ES-I3 (cell line): ENCODE results near the gene SVOP.
"Not testable (repeated sequence)": the region's sequence is repeated elsewhere in the genome, so short reads cannot be mapped to it uniquely, and the experiment has no call there.

Experiments used
- H3K36me3 ChIP-seq: 2 replicates; pipeline ENCODE4 v1.6.1; 2013; ENCODE audit warnings: mild to moderate bottlenecking, low read length, control low read depth, moderate library complexity; ENCODE audit not compliant: insufficient read depth
- H3K4me1 ChIP-seq: 2 replicates; pipeline ENCODE4 v1.6.1; 2013; ENCODE audit warnings: mild to moderate bottlenecking, control low read depth, low read length; ENCODE audit not compliant: insufficient read depth
- H3K9ac ChIP-seq: 2 replicates; pipeline ENCODE4 v1.6.1; 2013; ENCODE audit warnings: low read depth, mild to moderate bottlenecking, low read length, moderate library complexity
- H3K9me3 ChIP-seq: 2 replicates; pipeline ENCODE4 v1.6.1; 2013; ENCODE audit warnings: mild to moderate bottlenecking, low read length, moderate library complexity; ENCODE audit not compliant: control insufficient read depth, insufficient read depth

Gene SVOP

DNA sequence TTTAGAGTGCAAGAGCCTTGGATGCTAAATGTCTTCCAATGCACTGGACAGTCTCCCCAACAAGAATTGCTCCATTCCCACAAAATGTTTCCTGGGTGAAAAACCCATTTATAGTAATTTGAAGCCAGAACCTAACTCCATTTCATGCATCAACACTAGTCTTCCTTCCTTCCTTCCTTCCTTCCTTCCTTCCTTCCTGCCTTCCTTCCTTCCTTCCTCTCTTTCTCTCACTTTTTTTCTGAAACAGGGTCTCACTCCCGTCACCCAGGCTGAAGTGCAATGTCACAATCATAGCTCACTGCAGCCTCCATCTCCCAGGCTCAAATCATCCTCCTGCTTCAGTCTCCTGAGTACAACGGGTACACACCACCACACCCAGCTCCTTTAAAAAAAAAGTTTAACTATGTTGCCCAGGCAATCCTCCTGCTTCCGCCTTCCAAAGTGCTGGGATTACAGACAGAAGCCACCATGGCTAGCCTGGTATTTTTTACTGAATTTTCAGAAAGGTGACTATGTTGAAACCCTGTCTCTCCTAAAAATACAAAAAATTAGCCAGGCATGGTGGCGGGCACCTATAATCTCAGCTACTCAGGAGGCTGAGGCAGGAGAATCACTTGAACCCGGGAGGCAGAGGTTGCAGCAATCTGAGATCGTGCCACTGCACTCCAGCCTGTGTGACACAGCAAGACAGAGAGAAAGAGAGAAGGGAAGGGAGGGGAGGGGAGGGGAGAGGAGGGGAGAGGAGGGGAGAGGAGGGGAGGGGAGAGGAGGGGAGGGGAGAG lies 161.5 kb downstream of the SVOP start:
- H3K4me1 ChIP-seq = peaks cover 11% of the 10 kb centered on the region
- H3K9ac ChIP-seq = peak overlapping the region; percentile 81; the same call in 1 of the 2 replicates
- not testable (repeated sequence) for H3K36me3 ChIP-seq, H3K9me3 ChIP-seq

DNA sequence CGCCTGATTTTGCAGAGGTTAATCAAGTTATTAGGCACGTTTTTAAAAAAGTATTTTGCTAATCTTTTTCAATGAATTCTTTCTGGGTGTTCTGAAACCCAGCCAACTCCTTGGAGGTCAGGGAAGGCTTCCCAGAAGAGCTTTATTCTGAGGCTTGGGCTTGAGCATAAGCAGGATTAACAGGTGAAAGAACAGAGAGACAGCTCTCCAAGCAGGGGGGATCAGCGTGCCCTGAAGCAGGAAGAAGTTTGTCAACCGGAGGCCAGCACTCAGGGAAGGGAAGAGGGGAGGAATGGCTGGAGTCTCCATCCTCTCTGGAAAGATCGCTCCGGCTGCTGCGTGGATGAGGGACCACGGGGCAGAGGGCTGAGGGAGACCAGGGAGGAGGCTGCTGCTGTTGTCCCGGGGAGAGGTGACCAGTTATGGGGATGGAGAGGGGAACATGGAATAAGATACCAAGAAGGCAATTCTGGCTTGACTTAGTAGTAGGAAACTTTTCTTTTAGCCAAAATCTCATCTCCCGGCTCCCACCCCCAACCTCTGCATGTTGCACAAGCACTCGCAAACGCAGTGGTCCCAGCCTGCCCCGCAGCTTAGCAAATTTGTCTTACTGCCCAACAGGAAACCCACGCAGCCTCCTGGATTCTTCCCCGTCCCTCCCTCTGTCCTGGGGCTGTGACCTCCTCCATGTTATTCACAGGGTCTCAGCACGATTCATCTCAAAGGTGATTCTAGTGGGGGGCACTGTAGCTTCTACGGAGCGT lies 162.4 kb downstream of the SVOP start:
- Histone ChIP-seq H3K36me3 (no peaks in the 10 kb centered on the region), H3K4me1 (peaks cover 14% of the 10 kb centered on the region), H3K9ac (peak overlapping the region; percentile 81)

More for the DNA sequence above, 162.4 kb downstream of the SVOP start:
- no peaks in the 10 kb centered on the region; the same call in none of the 2 replicates for H3K9me3 ChIP-seq
